Suppressor macrophage (primary cell): ENCODE measurements around the gene TMEM106B.
A peak's percentile ranks its signal among the peaks of the same experiment; 100 is the strongest.
"Not testable (repeated sequence)": the region's sequence is repeated elsewhere in the genome, so short reads cannot be mapped to it uniquely, and the experiment has no call there.

Experiments used
- DNase-seq, 4 experiments: peaks; one replicate each; pipeline ENCODE4 v3.0.0-alpha.2; 2020 to 2022
- total RNA-seq, 17 experiments: gene quantifications; one replicate each; lab custom pipeline; 2026; ENCODE audit warnings: mixed read lengths in 6 of 17, inconsistent platforms in 3 of 17; lab: John Stamatoyannopoulos, UW

The TMEM106B gene
- total RNA-seq: 20.2 to 105 (median 59.4) reads per million in 17 experiments

DNA sequence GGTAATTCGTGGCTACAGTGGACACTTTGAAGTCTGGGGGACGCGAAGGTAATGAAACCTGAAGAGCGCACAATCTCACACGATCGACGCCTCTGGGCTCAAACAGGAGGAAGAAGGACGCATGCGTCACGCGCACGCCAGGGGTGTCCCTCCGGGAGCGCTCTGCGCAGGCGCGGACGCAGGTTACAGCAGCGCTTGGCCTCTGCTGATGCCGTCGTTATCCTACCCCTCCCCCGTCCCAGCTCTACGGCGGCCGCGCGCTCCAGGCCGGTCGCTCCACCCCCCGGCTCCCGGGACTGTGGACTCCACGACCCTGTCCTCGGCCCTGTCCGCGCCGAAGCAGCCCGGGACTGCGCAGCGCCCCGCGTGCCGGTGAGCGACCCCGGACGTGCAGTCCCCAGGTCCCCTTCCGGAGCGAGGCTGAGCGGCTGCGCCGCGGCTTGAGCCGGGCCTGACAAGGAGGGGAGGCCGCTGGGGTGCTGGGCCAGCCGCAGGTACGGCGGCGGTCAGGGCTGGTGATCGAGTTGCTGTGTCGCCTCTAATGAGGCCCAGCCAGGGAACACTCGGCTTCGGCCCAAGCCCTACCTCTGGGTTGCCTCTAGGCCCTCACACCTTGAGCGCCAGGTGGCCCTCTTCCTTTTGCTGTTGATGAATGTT is at the start of gene TMEM106B:
TMEM106B (plus strand) TSS at position 241 of the 657 bp plus-strand sequence. CDS start 3,517 bp downstream, outside the sequence.
- DNase-seq: peak; percentile 97 to 99 (median 98)

GRCh38 chr7:12162415-12163113 is 48.5 kb upstream of the TMEM106B start:
- no peak for DNase-seq

DNA sequence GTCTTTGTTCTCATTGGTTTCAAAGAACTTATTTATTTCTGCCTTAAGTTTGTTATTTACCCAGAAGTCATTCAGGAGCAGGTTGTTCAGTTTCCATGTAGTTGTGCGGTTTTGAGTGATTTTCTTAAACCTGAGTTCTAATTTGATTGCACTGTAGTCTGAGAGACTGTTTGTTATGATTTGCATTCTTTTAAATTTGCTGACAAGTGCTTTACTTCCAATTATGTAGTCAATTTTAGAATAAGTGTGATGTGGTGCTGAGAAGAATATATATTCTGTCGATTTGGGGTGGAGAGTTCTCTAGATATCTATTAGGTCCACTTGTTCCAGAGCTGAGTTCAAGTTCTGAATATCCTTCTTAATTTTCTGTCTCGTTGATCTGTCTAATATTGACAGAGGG is 43.0 kb upstream of the TMEM106B start:
- not testable (repeated sequence) for DNase-seq

DNA sequence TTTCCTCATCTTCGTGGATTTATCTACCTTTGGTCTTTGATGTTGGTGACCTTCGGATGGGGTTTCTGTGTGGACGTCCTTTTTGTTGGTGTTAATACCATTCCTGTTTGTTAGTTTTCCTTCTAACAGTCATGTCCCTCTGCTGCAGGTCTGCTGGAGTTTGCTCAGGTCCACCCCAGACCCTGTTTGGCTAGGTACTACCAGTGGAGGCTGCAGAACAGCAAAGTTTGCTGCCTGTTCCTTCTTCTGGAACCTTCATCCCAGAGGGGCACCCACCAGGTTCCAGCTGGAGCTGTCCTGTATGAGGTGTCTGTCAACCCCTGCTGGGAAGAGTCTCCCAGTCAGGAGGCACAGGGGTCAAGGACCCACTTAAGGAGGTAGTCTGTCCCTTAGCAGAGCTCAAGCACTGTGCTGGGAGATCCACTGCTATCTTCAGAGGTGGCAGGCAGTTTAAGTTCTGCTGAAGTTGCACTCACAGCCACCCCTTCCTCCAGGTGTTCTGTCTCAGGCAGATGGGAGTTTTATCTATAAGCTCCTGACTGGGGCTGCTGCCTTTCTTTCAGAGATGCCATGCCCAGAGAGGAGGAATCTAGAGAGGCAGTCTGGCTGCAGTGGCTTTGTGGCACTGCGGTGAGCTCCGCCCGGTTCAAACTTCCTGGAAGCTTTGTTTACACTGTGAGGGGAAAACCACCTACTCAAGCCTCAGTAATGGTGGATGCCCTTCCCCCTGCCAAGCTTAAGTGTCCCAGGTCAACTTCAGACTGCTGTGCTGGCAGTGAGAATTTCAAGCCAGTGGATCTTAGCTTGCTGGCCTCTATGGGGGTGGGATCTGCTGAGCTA is 40.9 kb upstream of the TMEM106B start:
- not testable (repeated sequence) for DNase-seq

GRCh38 chr7:12173671-12174070 is 37.4 kb upstream of the TMEM106B start:
- DNase-seq: no peak

DNA sequence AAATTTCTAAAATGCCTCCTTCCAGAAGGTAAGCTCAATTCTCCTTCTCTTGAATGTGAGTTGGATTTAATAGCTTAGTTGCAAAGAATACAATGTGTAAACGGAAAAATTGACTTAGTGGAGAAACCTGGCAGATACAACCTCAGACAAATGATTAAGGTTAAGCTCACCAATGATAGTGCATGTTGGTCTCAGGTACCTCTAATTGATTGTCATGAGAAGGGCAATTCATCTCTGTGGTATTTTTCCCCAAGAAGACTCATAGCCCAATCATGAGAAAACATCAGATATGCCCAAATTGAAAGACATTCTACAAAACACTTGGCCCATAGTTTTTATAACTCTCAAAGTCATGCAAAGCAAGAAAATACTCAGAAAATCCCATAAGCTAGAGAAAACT is 36.2 kb upstream of the TMEM106B start:
- no peak for DNase-seq

DNA sequence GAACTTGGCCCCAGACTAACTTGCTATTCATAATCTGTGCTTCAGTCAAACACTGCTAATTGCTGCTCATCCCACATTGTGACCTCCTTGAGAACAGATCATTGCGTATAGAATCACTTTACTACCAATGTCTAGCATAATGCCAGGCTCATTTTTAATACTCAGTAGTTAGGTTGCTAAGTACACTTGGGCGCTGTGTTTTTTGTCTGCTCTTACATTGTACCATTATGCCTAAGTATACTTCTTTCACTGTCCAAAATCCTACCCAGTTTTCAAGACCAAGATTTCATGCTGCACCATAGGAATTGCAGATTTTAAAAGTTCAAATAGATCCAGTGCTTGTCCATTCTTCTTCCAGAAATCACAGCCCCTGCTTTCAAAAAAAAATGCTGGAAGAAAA is 32.8 kb upstream of the TMEM106B start:
- DNase-seq: no peak

DNA sequence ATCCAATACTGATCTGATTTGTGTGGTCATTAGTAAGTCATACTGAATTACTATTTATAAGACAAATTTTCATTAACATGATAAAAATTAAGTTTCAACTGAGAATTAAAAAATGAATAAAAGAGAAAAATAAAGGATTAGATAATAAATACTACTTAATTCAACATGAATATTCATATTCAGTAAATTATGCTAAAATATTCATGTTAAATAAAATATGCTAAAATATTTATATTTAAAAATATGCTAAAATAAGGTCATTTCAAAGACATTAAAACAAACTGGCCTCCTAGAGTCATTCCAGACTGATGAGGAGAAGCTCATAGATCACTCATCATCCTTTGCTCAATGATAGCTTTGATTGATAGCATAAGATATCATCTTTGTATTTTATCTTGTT is 16.7 kb upstream of the TMEM106B start:
- no peak for DNase-seq

DNA sequence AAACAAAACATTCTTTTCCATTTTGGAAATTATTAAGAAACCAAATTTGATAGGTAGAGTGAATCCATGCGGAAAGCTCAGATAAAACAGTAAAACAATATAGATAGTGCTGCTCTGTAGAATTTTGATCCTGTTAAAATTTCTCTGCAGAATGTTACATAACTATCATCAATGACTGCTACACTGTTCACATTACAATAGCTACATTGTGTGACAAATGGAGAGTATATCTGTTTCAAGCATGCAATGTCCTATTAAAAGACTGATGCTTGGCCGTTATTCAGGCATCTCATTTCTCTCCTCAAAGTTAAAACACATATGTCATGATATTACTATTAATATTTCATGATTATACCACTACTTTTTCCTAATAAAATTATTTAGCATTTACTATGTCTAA is 14.7 kb upstream of the TMEM106B start:
- no peak for DNase-seq

DNA sequence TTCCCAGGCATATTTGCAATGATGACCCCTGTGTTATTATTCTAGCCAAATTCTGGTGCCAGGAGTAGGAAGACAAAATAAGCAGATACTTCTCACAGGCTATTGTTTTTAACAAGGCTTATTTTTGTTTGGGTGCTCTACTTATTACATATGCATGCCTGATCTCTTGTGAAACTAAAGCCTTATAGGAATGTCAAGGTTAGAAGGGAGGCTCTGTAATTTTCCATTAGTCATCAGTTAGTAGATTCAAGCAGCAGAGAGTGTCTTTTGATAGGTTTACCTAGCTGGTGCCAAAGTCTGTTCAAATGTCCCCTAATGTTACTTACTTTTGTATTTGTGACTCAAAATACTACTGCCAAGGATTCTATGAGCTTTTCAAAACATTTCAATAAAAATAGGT is 11.7 kb upstream of the TMEM106B start:
- DNase-seq: no peak

DNA sequence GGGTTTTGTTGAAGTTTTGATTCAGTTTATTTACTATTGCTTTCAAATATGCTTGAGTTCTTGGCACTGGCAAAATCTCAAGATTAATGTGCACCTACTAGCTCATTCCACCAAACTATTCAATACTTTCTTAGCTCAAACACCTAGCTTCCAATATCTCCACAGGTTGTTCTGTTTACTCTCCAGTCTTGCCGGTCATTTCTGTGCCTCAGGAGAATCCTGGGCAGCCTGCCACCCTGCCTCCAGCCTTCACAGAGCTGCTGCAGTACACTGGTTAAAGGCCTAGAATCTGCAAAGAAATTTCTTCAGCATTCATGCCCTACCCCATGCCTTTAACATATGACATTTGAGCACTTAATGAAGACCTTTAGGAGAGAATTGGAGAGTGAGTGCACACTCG is 4.0 kb upstream of the TMEM106B start:
- no peak for DNase-seq

DNA sequence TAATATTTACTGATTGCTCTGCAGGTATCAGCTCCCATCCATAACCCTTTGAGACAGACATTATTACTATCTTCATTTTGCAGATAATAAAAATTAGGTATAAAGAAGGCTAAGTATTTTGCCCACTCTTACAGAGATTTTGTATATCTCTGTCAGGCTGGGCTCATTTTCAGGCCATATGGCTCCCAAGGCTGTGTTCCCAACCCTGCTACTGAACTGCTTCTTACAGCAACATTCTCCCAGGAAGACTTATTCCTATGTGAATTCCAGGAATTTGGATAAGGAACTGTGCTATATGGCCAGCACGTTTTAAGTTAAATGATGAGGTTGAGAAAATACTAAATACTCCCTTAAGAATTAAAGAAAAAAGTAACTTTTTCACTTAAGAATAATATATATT is 1.9 kb upstream of the TMEM106B start:
- no peak for DNase-seq

DNA sequence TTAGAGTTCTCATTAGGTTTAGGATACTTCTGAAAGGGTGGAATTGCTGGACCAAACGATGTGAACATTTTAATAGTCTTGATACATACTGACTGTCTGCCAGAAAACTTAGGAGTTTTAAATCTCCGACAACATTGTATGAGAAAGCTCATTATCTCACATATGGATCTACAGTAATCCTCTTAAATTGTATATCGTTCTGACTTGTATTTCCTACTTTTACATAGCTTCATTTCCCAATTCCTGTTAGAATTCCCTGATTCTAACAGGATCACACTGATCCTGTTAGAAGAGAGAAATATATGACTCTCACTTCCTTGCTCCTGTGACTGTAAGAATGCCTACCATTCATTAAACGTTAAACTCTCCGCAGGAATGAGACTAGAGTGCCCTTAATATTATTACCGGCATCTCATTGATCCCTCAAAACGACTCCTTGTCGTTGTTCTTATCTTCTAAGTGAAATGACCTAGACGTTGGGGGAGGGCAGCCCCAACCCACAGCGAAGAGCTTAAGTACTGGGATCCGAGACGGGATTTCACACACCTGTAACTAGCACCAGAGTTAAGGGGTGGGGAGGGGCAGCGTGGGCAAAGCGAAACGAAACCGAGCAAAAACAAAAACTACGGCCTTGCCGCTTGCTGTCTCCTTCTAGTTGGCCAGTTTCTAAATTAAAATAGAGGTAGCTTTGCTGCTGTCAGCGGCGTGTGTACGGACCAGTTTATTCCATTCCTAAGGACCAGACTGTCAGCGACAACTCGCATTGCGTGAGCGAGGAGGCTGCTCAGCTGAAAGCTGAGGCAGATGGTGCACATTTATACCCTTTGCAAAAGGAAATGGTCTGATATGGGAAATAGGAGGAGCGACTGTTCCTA is 678 bp upstream of the TMEM106B start:
- DNase-seq: peak in 2 of 4 experiments; percentile 1 to 8

- DNase-seq: peak; percentile 6 to 29 (median 21)
Measured at GRCh38 chr7:12211711-12212485, 804 bp downstream of the TMEM106B start.

DNA sequence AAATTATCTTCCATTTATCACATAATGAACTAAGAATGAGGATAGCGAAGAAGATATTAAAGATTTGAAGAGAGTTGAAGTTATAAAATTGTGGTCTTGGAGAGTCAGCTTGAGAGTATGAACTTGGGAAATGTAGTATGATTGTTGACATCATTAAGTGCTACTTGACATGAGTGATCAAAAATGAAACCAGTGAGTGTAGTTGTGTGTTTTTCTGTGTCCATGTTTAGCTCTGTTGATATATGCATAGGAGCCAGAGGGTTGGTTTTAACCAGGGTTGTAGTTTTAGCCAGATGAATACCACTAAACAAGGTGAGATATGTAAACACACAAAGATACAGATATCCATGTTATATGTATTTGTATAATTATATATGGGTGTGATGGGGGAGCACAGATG is 6.2 kb downstream of the TMEM106B start:
- DNase-seq: no peak

- no peak for DNase-seq
Measured at GRCh38 chr7:12220389-12221046, 9.4 kb downstream of the TMEM106B start.

- no peak for DNase-seq
Measured at GRCh38 chr7:12221414-12221813, 10.3 kb downstream of the TMEM106B start.

GRCh38 chr7:12222889-12223579 is 11.9 kb downstream of the TMEM106B start:
- DNase-seq: peak in 2 of 4 experiments; percentile 5 to 10

DNA sequence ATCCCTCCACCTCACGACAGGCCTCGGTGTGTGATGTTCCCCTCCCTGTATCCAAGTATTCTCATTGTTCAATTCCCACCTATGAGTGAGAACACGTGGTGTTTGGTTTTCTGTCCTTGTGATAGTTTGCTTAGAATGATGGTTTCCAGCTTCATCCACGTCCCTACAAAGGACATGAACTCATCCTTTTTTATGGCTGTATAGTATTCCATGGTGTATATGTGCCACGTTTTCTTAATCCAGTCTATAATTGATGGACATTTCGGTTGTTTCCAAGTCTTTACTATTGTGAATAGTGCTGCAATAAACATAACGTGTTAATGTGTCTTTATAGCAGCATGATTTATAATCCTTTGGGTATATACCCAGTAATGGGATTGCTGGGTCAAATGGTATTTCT is 13.9 kb downstream of the TMEM106B start:
- DNase-seq: not testable (repeated sequence)

GRCh38 chr7:12226756-12227155 is 15.7 kb downstream of the TMEM106B start:
- DNase-seq: no peak
